Measurements from ENCODE around the gene CFAP73. TPM values are rescaled to one million over a fixed set of nuclear protein-coding genes. Genes with fewer than 3 reads are reported as not detected.

Gene CFAP73
- total RNA-seq, 1 donor from 2014 or later = not detected

- peaks cover 74 to 83% (median 82%) of the 10 kb centered on the region in 3 donors for H3K36me3 ChIP-seq (ENCODE audit: control insufficient read depth in 3 of 3, insufficient read depth in 3 of 3, low read length in 3 of 3)
- no peak overlapping the region for H3K4me3 ChIP-seq (ENCODE audit: low read length in 3 of 3)
- H3K27me3 ChIP-seq (ENCODE audit: control insufficient read depth in 3 of 3, insufficient read depth in 3 of 3, low read length in 3 of 3) = peaks cover 0 to 3% (median 0%) of the 10 kb centered on the region in 3 donors
- peaks cover 0 to 3% (median 0%) of the 10 kb centered on the region in 3 donors for H3K4me1 ChIP-seq (ENCODE audit: control insufficient read depth in 3 of 3, insufficient read depth in 3 of 3, low read length in 3 of 3)
- no peak overlapping the region for H3K27ac ChIP-seq (ENCODE audit: low read depth, low read length)
- H3K9ac ChIP-seq (ENCODE audit: low read depth in 1 of 3, low read length in 3 of 3) = no peak overlapping the region
- no peaks in the 10 kb centered on the region for H3K9me3 ChIP-seq (ENCODE audit: control insufficient read depth in 3 of 3, low read length in 3 of 3)
These were observed 12.8 kb downstream of the CFAP73 start for GRCh38 chr12:113162102-113163029.

GRCh38 chr12:113163030-113163360 is 13.5 kb downstream of the CFAP73 start:
- H3K4me3 ChIP-seq (ENCODE audit: low read length in 3 of 3) = no peak overlapping the region
- no peak overlapping the region for H3K27ac ChIP-seq (ENCODE audit: low read depth, low read length)
- H3K27me3 ChIP-seq (ENCODE audit: control insufficient read depth in 3 of 3, insufficient read depth in 3 of 3, low read length in 3 of 3) = peaks cover 0 to 3% (median 0%) of the 10 kb centered on the region in 3 donors
- H3K4me1 ChIP-seq (ENCODE audit: control insufficient read depth in 3 of 3, insufficient read depth in 3 of 3, low read length in 3 of 3) = peaks cover 0 to 3% (median 0%) of the 10 kb centered on the region in 3 donors
- no peaks in the 10 kb centered on the region for H3K9me3 ChIP-seq (ENCODE audit: control insufficient read depth in 3 of 3, low read length in 3 of 3)
- peaks cover 80 to 81% (median 81%) of the 10 kb centered on the region in 3 donors for H3K36me3 ChIP-seq (ENCODE audit: control insufficient read depth in 3 of 3, insufficient read depth in 3 of 3, low read length in 3 of 3)
- H3K9ac ChIP-seq (ENCODE audit: low read depth in 1 of 3, low read length in 3 of 3) = no peak overlapping the region

DNA sequence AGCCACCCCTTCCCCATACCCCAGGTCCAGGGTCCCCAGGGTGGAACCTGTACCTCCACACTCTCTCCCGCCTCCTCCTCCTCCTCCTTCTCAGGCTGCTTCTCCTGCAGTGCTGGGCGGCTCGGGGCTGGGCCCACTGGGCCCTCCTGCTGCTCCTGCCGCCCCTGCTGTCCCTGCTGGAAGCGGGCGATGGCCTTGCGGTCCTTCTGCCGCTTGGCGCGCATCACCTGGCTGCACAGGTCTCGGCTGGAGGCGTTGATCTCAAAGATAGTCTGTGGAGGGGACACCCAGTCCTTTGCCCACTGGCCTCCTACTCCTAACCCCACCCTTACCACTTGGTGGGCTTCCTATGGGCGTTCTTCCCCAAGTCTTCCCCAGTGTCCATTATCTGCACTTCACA is 14.5 kb downstream of the CFAP73 start:
- H3K27me3 ChIP-seq (ENCODE audit: control insufficient read depth in 3 of 3, insufficient read depth in 3 of 3, low read length in 3 of 3) = no peaks in the 10 kb centered on the region
- H3K4me3 ChIP-seq (ENCODE audit: low read length in 3 of 3) = no peak overlapping the region
- H3K4me1 ChIP-seq (ENCODE audit: control insufficient read depth in 3 of 3, insufficient read depth in 3 of 3, low read length in 3 of 3) = peaks cover 0 to 3% (median 0%) of the 10 kb centered on the region in 3 donors
- no peak overlapping the region for H3K27ac ChIP-seq (ENCODE audit: low read depth, low read length)
- H3K36me3 ChIP-seq (ENCODE audit: control insufficient read depth in 3 of 3, insufficient read depth in 3 of 3, low read length in 3 of 3) = peaks cover 80 to 82% (median 82%) of the 10 kb centered on the region in 3 donors
- H3K9me3 ChIP-seq (ENCODE audit: control insufficient read depth in 3 of 3, low read length in 3 of 3) = no peaks in the 10 kb centered on the region
- no peak overlapping the region for H3K9ac ChIP-seq (ENCODE audit: low read depth in 1 of 3, low read length in 3 of 3)

DNA sequence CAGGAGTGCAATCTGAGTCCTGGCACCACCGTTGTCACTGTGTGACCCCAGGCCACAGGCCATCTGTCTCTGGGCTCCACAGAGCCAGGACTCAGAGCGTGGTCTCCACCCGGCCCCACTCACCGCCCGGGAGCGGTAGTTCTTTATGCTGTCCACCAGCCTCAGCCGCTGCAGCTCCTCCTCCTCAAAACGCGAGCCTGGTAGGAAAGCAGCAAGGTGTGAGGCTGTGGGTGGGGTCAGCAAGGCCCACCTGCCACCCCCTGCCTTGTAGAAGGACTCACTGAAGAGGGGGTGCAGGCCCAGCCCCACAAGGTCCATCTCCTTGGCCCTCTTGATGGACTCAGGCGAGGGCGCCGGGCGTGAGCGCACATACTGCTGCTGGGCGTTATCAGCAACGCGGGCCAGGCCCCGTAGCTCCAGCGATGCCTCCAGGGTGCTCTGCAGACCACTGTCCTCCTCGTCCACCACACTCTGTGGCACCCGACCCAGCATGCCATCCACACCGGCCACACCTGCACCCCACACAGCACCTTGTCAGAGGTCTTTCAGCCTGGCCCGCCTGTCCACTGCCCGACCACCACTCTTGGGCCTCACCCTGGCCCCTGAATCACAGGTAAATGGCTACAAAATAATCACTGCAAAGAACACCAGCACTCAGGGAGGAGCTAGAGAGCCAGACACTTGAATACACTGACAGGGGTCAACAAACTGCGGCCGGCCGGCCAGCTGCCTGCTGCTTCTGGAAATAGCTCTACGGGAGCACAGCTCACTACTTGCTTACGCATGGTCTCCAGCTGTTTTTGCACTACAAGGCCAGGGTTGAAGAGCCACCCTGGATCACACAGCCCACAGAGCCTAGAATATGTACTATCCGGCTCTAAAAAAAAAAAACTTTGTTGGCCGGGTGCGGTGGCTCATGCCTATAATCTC is 16.3 kb downstream of the CFAP73 start:
- no peak overlapping the region for H3K4me3 ChIP-seq (ENCODE audit: low read length in 3 of 3)
- peaks cover 0 to 3% (median 0%) of the 10 kb centered on the region in 3 donors for H3K4me1 ChIP-seq (ENCODE audit: control insufficient read depth in 3 of 3, insufficient read depth in 3 of 3, low read length in 3 of 3)
- no peak overlapping the region for H3K27ac ChIP-seq (ENCODE audit: low read depth, low read length)
- no peaks in the 10 kb centered on the region for H3K27me3 ChIP-seq (ENCODE audit: control insufficient read depth in 3 of 3, insufficient read depth in 3 of 3, low read length in 3 of 3)
- H3K9me3 ChIP-seq (ENCODE audit: control insufficient read depth in 3 of 3, low read length in 3 of 3) = no peaks in the 10 kb centered on the region
- H3K9ac ChIP-seq (ENCODE audit: low read depth in 1 of 3, low read length in 3 of 3) = no peak overlapping the region
- peaks cover 76 to 80% (median 79%) of the 10 kb centered on the region in 3 donors for H3K36me3 ChIP-seq (ENCODE audit: control insufficient read depth in 3 of 3, insufficient read depth in 3 of 3, low read length in 3 of 3)

GRCh38 chr12:113167868-113168267 is 18.3 kb downstream of the CFAP73 start:
- H3K36me3 ChIP-seq (ENCODE audit: control insufficient read depth in 3 of 3, insufficient read depth in 3 of 3, low read length in 3 of 3) = peaks cover 83 to 86% (median 84%) of the 10 kb centered on the region in 3 donors
- H3K4me3 ChIP-seq (ENCODE audit: low read length in 3 of 3) = no peak overlapping the region
- no peaks in the 10 kb centered on the region for H3K27me3 ChIP-seq (ENCODE audit: control insufficient read depth in 3 of 3, insufficient read depth in 3 of 3, low read length in 3 of 3)
- H3K9me3 ChIP-seq (ENCODE audit: control insufficient read depth in 3 of 3, low read length in 3 of 3) = no peaks in the 10 kb centered on the region
- no peaks in the 10 kb centered on the region for H3K4me1 ChIP-seq (ENCODE audit: control insufficient read depth in 3 of 3, insufficient read depth in 3 of 3, low read length in 3 of 3)
- H3K27ac ChIP-seq (ENCODE audit: low read depth, low read length) = no peak overlapping the region
- no peak overlapping the region for H3K9ac ChIP-seq (ENCODE audit: low read depth in 1 of 3, low read length in 3 of 3)

GRCh38 chr12:113169697-113170096 is 20.2 kb downstream of the CFAP73 start:
- Histone ChIP-seq H3K4me1 (ENCODE audit: control insufficient read depth in 3 of 3, insufficient read depth in 3 of 3, low read length in 3 of 3) (no peaks in the 10 kb centered on the region), H3K36me3 (ENCODE audit: control insufficient read depth in 3 of 3, insufficient read depth in 3 of 3, low read length in 3 of 3) (peaks cover 84 to 87% (median 87%) of the 10 kb centered on the region in 3 donors), H3K4me3 (ENCODE audit: low read length in 3 of 3) (no peak overlapping the region)

DNA sequence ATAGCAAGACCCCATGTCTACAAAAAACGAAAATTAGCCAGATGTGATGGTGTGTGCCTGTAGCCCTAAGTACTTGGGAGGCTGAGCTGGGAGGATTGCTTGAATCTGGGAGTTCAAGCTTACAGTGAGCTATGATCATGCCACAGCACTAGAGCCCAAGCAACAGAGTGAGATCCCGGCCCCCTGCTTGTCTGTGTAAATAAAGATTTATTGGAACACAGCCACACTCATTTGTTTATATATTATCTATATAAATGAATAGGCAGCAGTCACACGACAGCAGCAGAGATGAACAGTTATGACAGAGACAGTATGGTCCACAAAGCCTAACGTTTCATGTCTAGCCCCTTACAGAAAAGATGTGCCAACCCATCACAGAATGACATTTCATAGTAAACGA is 20.9 kb downstream of the CFAP73 start:
- Histone ChIP-seq H3K9ac (ENCODE audit: low read depth in 1 of 3, low read length in 3 of 3) (no peak overlapping the region), H3K4me1 (ENCODE audit: control insufficient read depth in 3 of 3, insufficient read depth in 3 of 3, low read length in 3 of 3) (no peaks in the 10 kb centered on the region), H3K4me3 (ENCODE audit: low read length in 3 of 3) (no peak overlapping the region), H3K36me3 (ENCODE audit: control insufficient read depth in 3 of 3, insufficient read depth in 3 of 3, low read length in 3 of 3) (peaks cover 77 to 82% (median 80%) of the 10 kb centered on the region in 3 donors), H3K9me3 (ENCODE audit: control insufficient read depth in 3 of 3, low read length in 3 of 3) (no peaks in the 10 kb centered on the region), H3K27ac (ENCODE audit: low read depth, low read length) (no peak overlapping the region), H3K27me3 (ENCODE audit: control insufficient read depth in 3 of 3, insufficient read depth in 3 of 3, low read length in 3 of 3) (no peaks in the 10 kb centered on the region)

More at GRCh38 chr12:113169697-113170096, 20.2 kb downstream of the CFAP73 start:
- H3K27me3 ChIP-seq (ENCODE audit: control insufficient read depth in 3 of 3, insufficient read depth in 3 of 3, low read length in 3 of 3) = no peaks in the 10 kb centered on the region
- no peak overlapping the region for H3K27ac ChIP-seq (ENCODE audit: low read depth, low read length)
- H3K9ac ChIP-seq (ENCODE audit: low read depth in 1 of 3, low read length in 3 of 3) = no peak overlapping the region
- H3K9me3 ChIP-seq (ENCODE audit: control insufficient read depth in 3 of 3, low read length in 3 of 3) = no peaks in the 10 kb centered on the region

DNA sequence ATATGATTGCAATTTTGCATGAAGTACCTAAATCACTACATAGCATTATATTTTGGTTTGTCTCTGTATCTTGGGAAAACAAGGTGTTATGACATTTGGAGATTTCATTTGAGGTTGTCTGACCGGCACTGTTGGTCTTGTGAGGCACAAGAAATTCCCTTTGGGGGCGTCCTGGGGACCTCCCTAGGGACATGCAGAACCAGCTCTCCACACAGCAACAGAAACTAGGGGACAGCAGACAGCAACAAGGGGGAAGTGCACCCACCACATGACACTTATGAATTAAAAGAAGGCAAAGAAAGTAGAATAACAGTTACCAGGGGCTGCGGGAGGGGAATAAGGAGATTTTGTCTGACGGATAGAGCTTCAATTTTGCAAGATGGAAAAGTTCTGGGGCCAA is 21.4 kb downstream of the CFAP73 start:
- Histone ChIP-seq H3K4me1 (ENCODE audit: control insufficient read depth in 3 of 3, insufficient read depth in 3 of 3, low read length in 3 of 3) (no peaks in the 10 kb centered on the region), H3K27ac (ENCODE audit: low read depth, low read length) (no peak overlapping the region), H3K27me3 (ENCODE audit: control insufficient read depth in 3 of 3, insufficient read depth in 3 of 3, low read length in 3 of 3) (no peaks in the 10 kb centered on the region), H3K4me3 (ENCODE audit: low read length in 3 of 3) (no peak overlapping the region), H3K9ac (ENCODE audit: low read depth in 1 of 3, low read length in 3 of 3) (no peak overlapping the region), H3K9me3 (ENCODE audit: control insufficient read depth in 3 of 3, low read length in 3 of 3) (no peaks in the 10 kb centered on the region), H3K36me3 (ENCODE audit: control insufficient read depth in 3 of 3, insufficient read depth in 3 of 3, low read length in 3 of 3) (peaks cover 73 to 78% (median 76%) of the 10 kb centered on the region in 3 donors)

GRCh38 chr12:113171543-113171942 is 22.0 kb downstream of the CFAP73 start:
- H3K4me1 ChIP-seq (ENCODE audit: control insufficient read depth in 3 of 3, insufficient read depth in 3 of 3, low read length in 3 of 3) = no peaks in the 10 kb centered on the region
- H3K9ac ChIP-seq (ENCODE audit: low read depth in 1 of 3, low read length in 3 of 3) = no peak overlapping the region

More at GRCh38 chr12:113171543-113171942, 22.0 kb downstream of the CFAP73 start:
- no peaks in the 10 kb centered on the region for H3K27me3 ChIP-seq (ENCODE audit: control insufficient read depth in 3 of 3, insufficient read depth in 3 of 3, low read length in 3 of 3)
- no peak overlapping the region for H3K27ac ChIP-seq (ENCODE audit: low read depth, low read length)
- H3K4me3 ChIP-seq (ENCODE audit: low read length in 3 of 3) = no peak overlapping the region
- H3K36me3 ChIP-seq (ENCODE audit: control insufficient read depth in 3 of 3, insufficient read depth in 3 of 3, low read length in 3 of 3) = peaks cover 74 to 76% (median 75%) of the 10 kb centered on the region in 3 donors
- H3K9me3 ChIP-seq (ENCODE audit: control insufficient read depth in 3 of 3, low read length in 3 of 3) = no peaks in the 10 kb centered on the region

Data from skeletal muscle tissue (tissue), 4 donors.